Heart left ventricle (tissue), 13 donors: Measurements from ENCODE around the gene SPCS3.

Experiments used
- POLR2A ChIP-seq, 2 donors: fragments of 450-650 bp; IDR thresholded peaks; one replicate each; pipeline ENCODE4 v1.6.1; 2017; ENCODE audit warnings: antibody characterized with exemption in 2 of 2, mild to moderate bottlenecking in 2 of 2, moderate library complexity in 2 of 2
- TF ChIP-seq, protein P1 (sequence below), 12 donors: fragments of 200-600 bp; sonication (generic) in 4 of 12; IDR thresholded peaks; one replicate each; pipeline versions ENCODE4 v1.5.0 to v1.8.0; 2018 to 2022; ENCODE audit warnings: antibody characterized with exemption in 12 of 12, mild to moderate bottlenecking in 5 of 12
- donor health status: ischemic (EF 13 %, LVEDD 7.1; RV severe dilation, severe dysfunction).
- donor health status: DM: no; HTN: yes; CAD: no.
- donor health status: DM: no; HTN: no; CAD: no.
- donor health status: ischemic (EF 25% LVEDD 6.9; RV normal size, moderate dysfunction).
- donor health status: ischemic (EF 25% LVEDD 5.7; RV mildly dilated, moderate dysfunction).
- donor health status: ischemic (EF 35%, LVEDD 5.7; RV mildly dilated, moderate dysfunction).
- donor health status: nonischemic (EF 11% LVEDD 7.7; RV severe dilation, severe dysfunction).
- donor health status: DM: yes; HTN: yes; CAD: no.
- donor health status: PGD.
- donor health status: ischemic (EF 29% LVEDD 5.4; RV normal size, mild dysfunction).
- donor health status: nonischemic (EF 23%, LVEDD 6.1; RV moderate dilation, normal function).

DNA sequence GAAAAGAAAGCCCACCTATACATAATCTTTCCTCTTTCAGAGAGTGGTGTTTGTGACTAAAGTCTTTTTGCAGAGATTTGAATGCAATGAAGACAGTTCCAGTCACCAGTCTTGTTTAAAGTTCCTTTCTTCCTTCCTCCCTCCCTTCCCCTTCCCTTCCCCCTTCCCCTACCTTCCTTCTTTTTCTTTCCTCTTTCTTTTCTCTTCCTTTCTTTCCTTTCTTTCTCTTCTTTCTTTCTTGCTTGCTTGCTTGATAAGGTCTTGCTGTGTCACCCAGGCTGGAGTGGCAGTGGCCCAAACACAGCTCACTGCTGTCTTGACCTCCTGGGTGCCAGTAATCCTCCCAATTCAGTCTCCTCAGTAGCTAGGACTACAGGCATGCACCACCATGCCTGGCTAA lies 31.7 kb upstream of the SPCS3 start:
- no peak for TF ChIP-seq POLR2A (IDR thresholded peaks at IDR 0.05)
- TF ChIP-seq, protein P1, sequence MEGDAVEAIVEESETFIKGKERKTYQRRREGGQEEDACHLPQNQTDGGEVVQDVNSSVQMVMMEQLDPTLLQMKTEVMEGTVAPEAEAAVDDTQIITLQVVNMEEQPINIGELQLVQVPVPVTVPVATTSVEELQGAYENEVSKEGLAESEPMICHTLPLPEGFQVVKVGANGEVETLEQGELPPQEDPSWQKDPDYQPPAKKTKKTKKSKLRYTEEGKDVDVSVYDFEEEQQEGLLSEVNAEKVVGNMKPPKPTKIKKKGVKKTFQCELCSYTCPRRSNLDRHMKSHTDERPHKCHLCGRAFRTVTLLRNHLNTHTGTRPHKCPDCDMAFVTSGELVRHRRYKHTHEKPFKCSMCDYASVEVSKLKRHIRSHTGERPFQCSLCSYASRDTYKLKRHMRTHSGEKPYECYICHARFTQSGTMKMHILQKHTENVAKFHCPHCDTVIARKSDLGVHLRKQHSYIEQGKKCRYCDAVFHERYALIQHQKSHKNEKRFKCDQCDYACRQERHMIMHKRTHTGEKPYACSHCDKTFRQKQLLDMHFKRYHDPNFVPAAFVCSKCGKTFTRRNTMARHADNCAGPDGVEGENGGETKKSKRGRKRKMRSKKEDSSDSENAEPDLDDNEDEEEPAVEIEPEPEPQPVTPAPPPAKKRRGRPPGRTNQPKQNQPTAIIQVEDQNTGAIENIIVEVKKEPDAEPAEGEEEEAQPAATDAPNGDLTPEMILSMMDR (IDR thresholded peaks at IDR 0.05) = no peak
